NCI-H1092 (cell line): Measurements from ENCODE around the gene ELK1.
A peak's percentile ranks its signal among the peaks of the same experiment; 100 is the strongest.
"Not testable (repeated sequence)": the region's sequence is repeated elsewhere in the genome, so short reads cannot be mapped to it uniquely, and the experiment has no call there.

Source experiments
- DNase-seq: peaks from one replicate; lab custom pipeline; 2025; lab: John Stamatoyannopoulos, UW

ELK1 gene

GRCh38 chrX:47650164-47651042, at the start of gene ELK1:
TSS of gene ELK1 (minus strand) at chrX:47650563. CDS start at chrX:47641441, 9,122 bp downstream.
- peak; percentile 98 for DNase-seq

GRCh38 chrX:47697181-47697580, 46.8 kb upstream of the ELK1 start:
- DNase-seq = no peak

- no peak for DNase-seq
These were observed 39.8 kb upstream of the ELK1 start for GRCh38 chrX:47690175-47690574.

GRCh38 chrX:47687263-47687662, 36.9 kb upstream of the ELK1 start:
- no peak for DNase-seq

- no peak for DNase-seq
These were observed 33.5 kb upstream of the ELK1 start for GRCh38 chrX:47683829-47684205.

- no peak for DNase-seq
These were observed 32.9 kb upstream of the ELK1 start for GRCh38 chrX:47683184-47683828.

- DNase-seq = not testable (repeated sequence)
These were observed 25.8 kb upstream of the ELK1 start for GRCh38 chrX:47675959-47676859.

GRCh38 chrX:47674776-47675175, 24.4 kb upstream of the ELK1 start:
- DNase-seq = no peak

- not testable (repeated sequence) for DNase-seq
These were observed 15.4 kb upstream of the ELK1 start for GRCh38 chrX:47665797-47666196.

- DNase-seq = no peak
These were observed 14.4 kb upstream of the ELK1 start for GRCh38 chrX:47664737-47665136.

GRCh38 chrX:47662144-47662657, 11.8 kb upstream of the ELK1 start:
- no peak for DNase-seq

GRCh38 chrX:47661539-47661938, 11.2 kb upstream of the ELK1 start:
- DNase-seq = no peak

- DNase-seq = no peak
These were observed 9.0 kb upstream of the ELK1 start for GRCh38 chrX:47659421-47659726.

GRCh38 chrX:47658684-47659420, 8.5 kb upstream of the ELK1 start, which contains the start of gene UXT:
TSS of gene UXT (minus strand) at chrX:47659180. CDS start at chrX:47658927, 253 bp downstream.
- peak; percentile 94 for DNase-seq

- DNase-seq = no peak
These were observed 7.9 kb upstream of the ELK1 start for GRCh38 chrX:47658301-47658683.

GRCh38 chrX:47651043-47651905, 911 bp upstream of the ELK1 start:
- no peak for DNase-seq

- DNase-seq = no peak
These were observed 591 bp downstream of the ELK1 start for GRCh38 chrX:47649781-47650163.

GRCh38 chrX:47649271-47649670, 1.1 kb downstream of the ELK1 start:
- DNase-seq = no peak

- no peak for DNase-seq
These were observed 2.0 kb downstream of the ELK1 start for GRCh38 chrX:47648376-47648775.

GRCh38 chrX:47646636-47647035, 3.7 kb downstream of the ELK1 start:
- DNase-seq = no peak

- no peak for DNase-seq
These were observed 4.8 kb downstream of the ELK1 start for GRCh38 chrX:47645530-47645929.
